HepG2 (cell line): Measurements from ENCODE around the gene ALPL.

Experiments used
- FOSL2 ChIP-seq: sonication (generic); formaldehyde crosslinking; IDR thresholded peaks from 2 replicates; pipeline ENCODE4 v1.4.0; 2020; ENCODE audit warnings: missing genetic modification reagents
- GATAD2A ChIP-seq: IDR thresholded peaks from 2 replicates; pipeline ENCODE4 v1.6.1; 2016
- HDAC6 ChIP-seq: fragments of 200-600 bp; sonication (generic); IDR thresholded peaks from 2 replicates; pipeline ENCODE4 v1.7.0; 2017; ENCODE audit warnings: mild to moderate bottlenecking, antibody characterized with exemption, low read length, low read depth
- IRX3 ChIP-seq: sonication (generic); formaldehyde crosslinking; IDR thresholded peaks from 2 replicates; pipeline ENCODE4 v1.8.1; 2023; ENCODE audit warnings: mild to moderate bottlenecking, low read depth, missing genetic modification reagents, borderline replicate concordance
- KDM5B ChIP-seq: sonication (generic); formaldehyde crosslinking; IDR thresholded peaks from 2 replicates; pipeline ENCODE4 v1.4.0; 2020; ENCODE audit warnings: missing genetic modification reagents, mild to moderate bottlenecking, borderline replicate concordance
- POLR2AphosphoS5 ChIP-seq: IDR thresholded peaks from 2 replicates; pipeline ENCODE4 v1.6.1; 2012; ENCODE audit warnings: low read depth, low read length
- REXO4 ChIP-seq: sonication (generic); formaldehyde crosslinking; IDR thresholded peaks from 2 replicates; pipeline ENCODE4 v1.8.0; 2022; ENCODE audit warnings: missing genetic modification reagents, mild to moderate bottlenecking, borderline replicate concordance
- TF ChIP-seq, protein P1 (sequence below): sonication (generic); formaldehyde crosslinking; IDR thresholded peaks from 2 replicates; pipeline ENCODE4 v1.4.0; 2020; ENCODE audit warnings: mild to moderate bottlenecking, missing genetic modification reagents, borderline replicate concordance
- TF ChIP-seq, protein P2 (sequence below): sonication (generic); formaldehyde crosslinking; IDR thresholded peaks from 2 replicates; pipeline ENCODE4 v1.5.0; 2020; ENCODE audit warnings: mild to moderate bottlenecking, missing genetic modification reagents, moderate library complexity

DNA sequence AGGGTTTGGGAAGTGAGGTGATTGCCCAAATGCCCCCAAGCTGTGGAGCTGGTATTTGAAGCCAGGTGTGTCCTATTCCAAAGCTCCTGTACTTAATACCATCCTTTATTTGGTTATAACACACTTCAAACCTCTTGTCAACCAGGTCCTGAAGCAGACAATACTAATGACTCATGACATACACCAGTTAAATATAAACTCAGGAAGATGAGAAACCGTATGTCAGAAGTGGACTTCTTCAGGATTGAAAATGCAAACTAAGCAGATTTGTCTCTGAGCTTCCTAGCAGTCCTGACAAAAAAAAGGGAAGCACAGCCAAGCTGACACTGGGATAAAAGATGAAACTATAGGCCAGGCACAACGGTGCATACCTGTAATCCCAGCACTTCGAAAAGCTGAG is 70.6 kb downstream of the ALPL start:
- TF ChIP-seq IRX3 (no peak), FOSL2 (CRISPR knock-in tag) (no peak), GATAD2A (CRISPR knock-in tag) (no peak), REXO4 (CRISPR knock-in tag) (no peak), HDAC6 (no peak), POLR2AphosphoS5 (no peak), KDM5B (CRISPR knock-in tag) (no peak)
- TF ChIP-seq, protein P1, sequence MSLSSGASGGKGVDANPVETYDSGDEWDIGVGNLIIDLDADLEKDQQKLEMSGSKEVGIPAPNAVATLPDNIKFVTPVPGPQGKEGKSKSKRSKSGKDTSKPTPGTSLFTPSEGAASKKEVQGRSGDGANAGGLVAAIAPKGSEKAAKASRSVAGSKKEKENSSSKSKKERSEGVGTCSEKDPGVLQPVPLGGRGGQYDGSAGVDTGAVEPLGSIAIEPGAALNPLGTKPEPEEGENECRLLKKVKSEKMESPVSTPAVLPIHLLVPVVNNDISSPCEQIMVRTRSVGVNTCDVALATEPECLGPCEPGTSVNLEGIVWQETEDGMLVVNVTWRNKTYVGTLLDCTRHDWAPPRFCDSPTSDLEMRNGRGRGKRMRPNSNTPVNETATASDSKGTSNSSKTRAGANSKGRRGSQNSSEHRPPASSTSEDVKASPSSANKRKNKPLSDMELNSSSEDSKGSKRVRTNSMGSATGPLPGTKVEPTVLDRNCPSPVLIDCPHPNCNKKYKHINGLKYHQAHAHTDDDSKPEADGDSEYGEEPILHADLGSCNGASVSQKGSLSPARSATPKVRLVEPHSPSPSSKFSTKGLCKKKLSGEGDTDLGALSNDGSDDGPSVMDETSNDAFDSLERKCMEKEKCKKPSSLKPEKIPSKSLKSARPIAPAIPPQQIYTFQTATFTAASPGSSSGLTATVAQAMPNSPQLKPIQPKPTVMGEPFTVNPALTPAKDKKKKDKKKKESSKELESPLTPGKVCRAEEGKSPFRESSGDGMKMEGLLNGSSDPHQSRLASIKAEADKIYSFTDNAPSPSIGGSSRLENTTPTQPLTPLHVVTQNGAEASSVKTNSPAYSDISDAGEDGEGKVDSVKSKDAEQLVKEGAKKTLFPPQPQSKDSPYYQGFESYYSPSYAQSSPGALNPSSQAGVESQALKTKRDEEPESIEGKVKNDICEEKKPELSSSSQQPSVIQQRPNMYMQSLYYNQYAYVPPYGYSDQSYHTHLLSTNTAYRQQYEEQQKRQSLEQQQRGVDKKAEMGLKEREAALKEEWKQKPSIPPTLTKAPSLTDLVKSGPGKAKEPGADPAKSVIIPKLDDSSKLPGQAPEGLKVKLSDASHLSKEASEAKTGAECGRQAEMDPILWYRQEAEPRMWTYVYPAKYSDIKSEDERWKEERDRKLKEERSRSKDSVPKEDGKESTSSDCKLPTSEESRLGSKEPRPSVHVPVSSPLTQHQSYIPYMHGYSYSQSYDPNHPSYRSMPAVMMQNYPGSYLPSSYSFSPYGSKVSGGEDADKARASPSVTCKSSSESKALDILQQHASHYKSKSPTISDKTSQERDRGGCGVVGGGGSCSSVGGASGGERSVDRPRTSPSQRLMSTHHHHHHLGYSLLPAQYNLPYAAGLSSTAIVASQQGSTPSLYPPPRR (CRISPR knock-in tag) = no peak
- TF ChIP-seq, protein P2, sequence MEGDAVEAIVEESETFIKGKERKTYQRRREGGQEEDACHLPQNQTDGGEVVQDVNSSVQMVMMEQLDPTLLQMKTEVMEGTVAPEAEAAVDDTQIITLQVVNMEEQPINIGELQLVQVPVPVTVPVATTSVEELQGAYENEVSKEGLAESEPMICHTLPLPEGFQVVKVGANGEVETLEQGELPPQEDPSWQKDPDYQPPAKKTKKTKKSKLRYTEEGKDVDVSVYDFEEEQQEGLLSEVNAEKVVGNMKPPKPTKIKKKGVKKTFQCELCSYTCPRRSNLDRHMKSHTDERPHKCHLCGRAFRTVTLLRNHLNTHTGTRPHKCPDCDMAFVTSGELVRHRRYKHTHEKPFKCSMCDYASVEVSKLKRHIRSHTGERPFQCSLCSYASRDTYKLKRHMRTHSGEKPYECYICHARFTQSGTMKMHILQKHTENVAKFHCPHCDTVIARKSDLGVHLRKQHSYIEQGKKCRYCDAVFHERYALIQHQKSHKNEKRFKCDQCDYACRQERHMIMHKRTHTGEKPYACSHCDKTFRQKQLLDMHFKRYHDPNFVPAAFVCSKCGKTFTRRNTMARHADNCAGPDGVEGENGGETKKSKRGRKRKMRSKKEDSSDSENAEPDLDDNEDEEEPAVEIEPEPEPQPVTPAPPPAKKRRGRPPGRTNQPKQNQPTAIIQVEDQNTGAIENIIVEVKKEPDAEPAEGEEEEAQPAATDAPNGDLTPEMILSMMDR = no peak
